IMR-90 (cell line): ENCODE measurements around the gene ATP6AP1. TPM values are rescaled to one million over a fixed set of nuclear protein-coding genes. Genes with fewer than 3 reads are reported as not detected.

Experiments used
- ATAC-seq: fragments of 200-7000 bp; cut with Tn5 transposase; 2 replicates; pipeline ENCODE4 v1.9.1; 2020; ENCODE audit warnings: low read depth, mild to moderate bottlenecking, moderate library complexity
- BruUV-seq: library from RNA; stranded (reverse); fragments of 400-500 nt; replicated peaks from 2 replicates; lab custom pipeline; 2021; lab: Mats Ljungman, UMichigan
- CTCF ChIA-PET: fragments of 300-600 bp; formaldehyde crosslinking; extraction: SDS; loops from one replicate; lab custom pipeline; 2021; ENCODE audit warnings: antibody characterized with exemption; lab: Yijun Ruan, JAX
- POLR2A ChIA-PET: fragments of 300-600 bp; sonication (Branson Sonifier 250); formaldehyde crosslinking; loops from one replicate; lab custom pipeline; 2022; ENCODE audit warnings: antibody characterized with exemption; ENCODE audit not compliant: unreplicated experiment; lab: Charles Lee
- DNase-seq: peaks from one replicate; pipeline ENCODE4 v3.0.0; 2013
- H2AFZ ChIP-seq: replicated peaks from 2 replicates; pipeline ENCODE3; 2013; ENCODE audit warnings: low read length, mild to moderate bottlenecking; ENCODE audit not compliant: poor library complexity
- H2AK5ac ChIP-seq: 2 replicates; pipeline ENCODE4 v1.6.1; 2013; ENCODE audit warnings: low read depth, low read length, inconsistent platforms
- H2AK9ac ChIP-seq: replicated peaks from 2 replicates; pipeline ENCODE3; 2013; ENCODE audit warnings: mild to moderate bottlenecking, low read depth, low read length, moderate library complexity; ENCODE audit not compliant: poor library complexity
- H2BK120ac ChIP-seq: 2 replicates; pipeline ENCODE4 v1.6.1; 2013; ENCODE audit warnings: low read depth, low read length, inconsistent platforms
- H2BK15ac ChIP-seq: 3 replicates; pipeline ENCODE4 v1.6.1; 2013; ENCODE audit warnings: low read depth, low read length, inconsistent platforms
- H2BK20ac ChIP-seq: 2 replicates; pipeline ENCODE4 v1.6.1; 2013; ENCODE audit warnings: low read depth, mild to moderate bottlenecking, inconsistent platforms, low read length, moderate library complexity
- H2BK5ac ChIP-seq: 2 replicates; pipeline ENCODE4 v1.6.1; 2013; ENCODE audit warnings: mild to moderate bottlenecking, low read depth, low read length, inconsistent platforms; ENCODE audit not compliant: poor library complexity, severe bottlenecking
- H3K14ac ChIP-seq: replicated peaks from 2 replicates; pipeline ENCODE4 v1.6.1; 2013; ENCODE audit warnings: low read depth, low read length, inconsistent platforms
- H3K18ac ChIP-seq: 2 replicates; pipeline ENCODE4 v1.6.1; 2013; ENCODE audit warnings: low read depth, low read length, control low read depth
- H3K23ac ChIP-seq: 2 replicates; pipeline ENCODE4 v1.6.1; 2013; ENCODE audit warnings: low read depth, low read length, inconsistent platforms
- H3K27ac ChIP-seq: 2 replicates; pipeline ENCODE4 v1.5.1; 2013; ENCODE audit warnings: mild to moderate bottlenecking, control low read depth, low read length; ENCODE audit not compliant: insufficient read depth
- H3K27me3 ChIP-seq: 2 replicates; pipeline ENCODE4 v1.6.1; 2013; ENCODE audit warnings: low read length; ENCODE audit not compliant: control insufficient read depth, insufficient read depth
- H3K36me3 ChIP-seq: 2 replicates; pipeline ENCODE4 v1.6.1; 2013; ENCODE audit warnings: low read length, mixed read lengths; ENCODE audit not compliant: control insufficient read depth, insufficient read depth
- H3K4ac ChIP-seq: 2 replicates; pipeline ENCODE4 v1.6.1; 2013; ENCODE audit warnings: low read depth, low read length, inconsistent platforms
- H3K4me1 ChIP-seq: 2 replicates; pipeline ENCODE4 v1.6.1; 2013; ENCODE audit warnings: low read length, mixed read lengths; ENCODE audit not compliant: control insufficient read depth, insufficient read depth
- H3K4me2 ChIP-seq: 2 replicates; pipeline ENCODE4 v1.6.1; 2013; ENCODE audit warnings: low read depth, mild to moderate bottlenecking, control low read depth, low read length, moderate library complexity
- H3K4me3 ChIP-seq: 2 replicates; pipeline ENCODE4 v1.5.1; 2013; ENCODE audit warnings: low read depth, mild to moderate bottlenecking, control low read depth, low read length, moderate library complexity; ENCODE audit not compliant: insufficient read depth
- H3K56ac ChIP-seq: 2 replicates; pipeline ENCODE4 v1.6.1; 2013; ENCODE audit warnings: low read length, inconsistent platforms; ENCODE audit not compliant: insufficient read depth; ENCODE audit errors: extremely low read depth
- H3K79me1 ChIP-seq, 2 experiments: 2 replicates each; pipeline ENCODE4 v1.6.1; 2013; ENCODE audit warnings: low read length in 2 of 2, inconsistent platforms in 1 of 2, low read depth in 1 of 2
- H3K9ac ChIP-seq: 2 replicates; pipeline ENCODE4 v1.6.1; 2013; ENCODE audit warnings: low read depth, low read length, control low read depth
- H3K9me1 ChIP-seq: 2 replicates; pipeline ENCODE4 v1.6.1; 2013; ENCODE audit warnings: low read length, inconsistent platforms; ENCODE audit not compliant: insufficient read depth
- H3K9me3 ChIP-seq: 2 replicates; pipeline ENCODE4 v1.6.1; 2013; ENCODE audit warnings: low read length; ENCODE audit not compliant: control insufficient read depth, insufficient read depth
- H4K20me1 ChIP-seq: 2 replicates; pipeline ENCODE4 v1.6.1; 2013; ENCODE audit warnings: low read length, inconsistent platforms; ENCODE audit not compliant: insufficient read depth
- H4K5ac ChIP-seq: 2 replicates; pipeline ENCODE4 v1.6.1; 2013; ENCODE audit warnings: mild to moderate bottlenecking, low read depth, low read length, control low read depth
- H4K8ac ChIP-seq, 2 experiments: 2 replicates each; pipeline ENCODE4 v1.6.1; 2013; ENCODE audit warnings: low read depth in 2 of 2, low read length in 2 of 2, control low read depth in 1 of 2, inconsistent platforms in 1 of 2
- H4K91ac ChIP-seq: 2 replicates; pipeline ENCODE4 v1.6.1; 2013; ENCODE audit warnings: low read depth, low read length, inconsistent platforms; ENCODE audit not compliant: insufficient read depth
- BHLHE40 ChIP-seq: fragments of 150-350 bp; IDR thresholded peaks from 2 replicates; pipeline ENCODE4 v1.6.1; 2016; ENCODE audit warnings: mild to moderate bottlenecking, low read depth, low read length
- CEBPB ChIP-seq: IDR thresholded peaks from 2 replicates; pipeline ENCODE4 v1.6.1; 2012; ENCODE audit warnings: low read depth, low read length, improper control_type of control experiment
- FOS ChIP-seq: fragments of 150-350 bp; IDR thresholded peaks from 2 replicates; pipeline ENCODE4 v1.6.1; 2016; ENCODE audit warnings: low read depth, low read length
- MAFK ChIP-seq: IDR thresholded peaks from 2 replicates; pipeline ENCODE4 v1.6.1; 2012; ENCODE audit warnings: low read depth, low read length, improper control_type of control experiment
- MAZ ChIP-seq: IDR thresholded peaks from 2 replicates; pipeline ENCODE4 v1.6.1; 2012; ENCODE audit warnings: low read depth, mild to moderate bottlenecking, low read length, improper control_type of control experiment, moderate library complexity, borderline replicate concordance
- MXI1 ChIP-seq: IDR thresholded peaks from 2 replicates; pipeline ENCODE4 v1.6.1; 2012; ENCODE audit warnings: low read depth, mild to moderate bottlenecking, low read length, moderate library complexity, borderline replicate concordance
- NFE2L2 ChIP-seq: fragments of 150-350 bp; IDR thresholded peaks from 2 replicates; pipeline ENCODE4 v1.6.1; 2016; ENCODE audit warnings: low read depth, mild to moderate bottlenecking, low read length
- RAD21 ChIP-seq: IDR thresholded peaks from 2 replicates; pipeline ENCODE4 v1.6.1; 2012; ENCODE audit warnings: low read length, improper control_type of control experiment
- RCOR1 ChIP-seq: IDR thresholded peaks from 2 replicates; pipeline ENCODE4 v1.6.1; 2012; ENCODE audit warnings: mild to moderate bottlenecking, low read length, improper control_type of control experiment; ENCODE audit not compliant: insufficient replicate concordance
- SMC3 ChIP-seq: fragments of 150-350 bp; IDR thresholded peaks from 2 replicates; pipeline ENCODE4 v1.6.1; 2016; ENCODE audit warnings: low read depth, mild to moderate bottlenecking, antibody characterized with exemption, low read length, moderate library complexity
- USF2 ChIP-seq: fragments of 150-350 bp; IDR thresholded peaks from 2 replicates; pipeline ENCODE4 v1.6.1; 2017; ENCODE audit warnings: mild to moderate bottlenecking, antibody characterized with exemption, low read length, low read depth
- WGBS, 2 experiments: methylation state at CpG; one replicate each; pipeline versions ENCODE4 v1.1.5 to v1.1.7; 2013; ENCODE audit warnings: missing lambda C conversion rate in 2 of 2; ENCODE audit not compliant: insufficient read length in 1 of 2; ENCODE audit errors: extremely low coverage in 2 of 2; 5-methylcytosine and 5-hydroxymethylcytosine counted together
- dilution Hi-C: fragments of 300-500 bp; cut with HindIII; formaldehyde crosslinking; loops from one replicate; pipeline ENCODE4 v1.14.3; 2018; ENCODE audit warnings: low sequenced_read_pairs; ENCODE audit not compliant: unreplicated experiment
- in situ Hi-C: fragments of 300-500 bp; cut with MboI; formaldehyde crosslinking; loops from 3 replicates; pipeline ENCODE4 v1.14.3; 2019; ENCODE audit warnings: low sequenced_read_pairs, inconsistent platforms, mixed read lengths
- intact Hi-C: fragments of 100-400 bp; cut with micrococcal nuclease; formaldehyde crosslinking; loops from 2 replicates; pipeline ENCODE4 v1.10.0; 2022
- polyA plus RNA-seq, 3 experiments: library from polyadenylated mRNA; depleted of rRNA; stranded (reverse); fragments of >200 nt; gene quantifications; 2 replicates each; pipeline ENCODE4 v1.2.3, GENCODE V29; 2012; ENCODE audit warnings: low replicate concordance in 1 of 3
- total RNA-seq: library from RNA; depleted of rRNA; stranded (reverse); fragments of >200 nt; gene quantifications from 2 replicates; pipeline ENCODE4 v1.2.3, GENCODE V29; 2012
- TF ChIP-seq, protein P1 (sequence below): conservative IDR thresholded peaks from 2 replicates; pipeline ENCODE4 v1.5.1; 2012; ENCODE audit warnings: mild to moderate bottlenecking, low read depth, low read length, improper control_type of control experiment

The ATP6AP1 gene
- total and polyA plus RNA-seq, 2 of the 4 experiments (the other 2 are of a cell fraction), result 13.8 to 96.7 TPM

DNA sequence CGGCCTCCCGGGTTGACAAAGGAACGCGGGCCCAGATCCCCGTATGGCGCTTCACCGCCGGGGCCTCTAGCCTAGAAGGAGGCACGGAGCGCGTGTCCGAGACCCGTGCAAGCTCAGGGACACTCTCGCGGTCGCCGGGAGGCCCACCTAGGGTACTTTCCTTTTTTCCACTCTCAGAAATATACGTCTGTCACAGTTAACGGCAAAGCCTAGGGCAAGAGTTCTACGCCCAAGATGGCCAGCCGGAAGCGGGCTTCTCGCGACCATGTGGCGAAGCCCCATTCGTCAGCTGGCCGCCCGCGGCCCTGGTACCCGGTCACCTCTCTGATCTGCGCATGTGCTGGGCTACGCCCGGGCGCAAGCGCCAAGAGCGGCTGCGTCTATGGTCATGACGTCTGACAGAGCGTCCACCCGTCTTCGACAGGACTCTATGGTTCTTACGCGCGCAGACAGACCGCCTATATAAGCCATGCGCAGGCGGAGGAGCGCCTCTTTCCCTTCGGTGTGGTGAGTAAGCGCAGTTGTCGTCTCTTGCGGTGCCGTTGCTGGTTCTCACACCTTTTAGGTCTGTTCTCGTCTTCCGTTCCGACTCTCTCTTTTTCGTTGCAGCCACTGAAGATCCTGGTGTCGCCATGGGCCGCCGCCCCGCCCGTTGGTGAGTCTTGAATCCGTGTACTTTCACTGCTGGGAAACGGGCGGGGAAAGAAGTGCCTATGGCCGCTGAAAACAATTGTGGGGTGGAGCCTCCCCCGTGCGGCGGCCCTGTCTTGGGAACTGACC lies 30.4 kb upstream of the ATP6AP1 start, which contains the start of gene RPL10:
Gene RPL10, plus strand, starts transcription at position 490 of the 780 bp plus-strand sequence. Its CDS starts 143 bp downstream, at position 633.
- H3K27ac ChIP-seq, result peak within 1 kb of the TSS; percentile 91
- peak; percentile 74 for ATAC-seq
- in situ Hi-C loops, result no loop called here
- TF ChIP-seq USF2 (peak; percentile 49; the same call in 1 of the 2 replicates), MAZ (no peak; the same call in 1 of the 2 replicates), FOS (no peak), BHLHE40 (no peak), RCOR1 (no peak), MAFK (no peak), CEBPB (no peak), MXI1 (0 out of 2 replicates have a peak, but pooled peaks have one; percentile 12), SMC3 (no peak), NFE2L2 (0 out of 2 replicates have a peak, but pooled peaks have one; percentile 6), RAD21 (no peak)
- TF ChIP-seq, protein P1, sequence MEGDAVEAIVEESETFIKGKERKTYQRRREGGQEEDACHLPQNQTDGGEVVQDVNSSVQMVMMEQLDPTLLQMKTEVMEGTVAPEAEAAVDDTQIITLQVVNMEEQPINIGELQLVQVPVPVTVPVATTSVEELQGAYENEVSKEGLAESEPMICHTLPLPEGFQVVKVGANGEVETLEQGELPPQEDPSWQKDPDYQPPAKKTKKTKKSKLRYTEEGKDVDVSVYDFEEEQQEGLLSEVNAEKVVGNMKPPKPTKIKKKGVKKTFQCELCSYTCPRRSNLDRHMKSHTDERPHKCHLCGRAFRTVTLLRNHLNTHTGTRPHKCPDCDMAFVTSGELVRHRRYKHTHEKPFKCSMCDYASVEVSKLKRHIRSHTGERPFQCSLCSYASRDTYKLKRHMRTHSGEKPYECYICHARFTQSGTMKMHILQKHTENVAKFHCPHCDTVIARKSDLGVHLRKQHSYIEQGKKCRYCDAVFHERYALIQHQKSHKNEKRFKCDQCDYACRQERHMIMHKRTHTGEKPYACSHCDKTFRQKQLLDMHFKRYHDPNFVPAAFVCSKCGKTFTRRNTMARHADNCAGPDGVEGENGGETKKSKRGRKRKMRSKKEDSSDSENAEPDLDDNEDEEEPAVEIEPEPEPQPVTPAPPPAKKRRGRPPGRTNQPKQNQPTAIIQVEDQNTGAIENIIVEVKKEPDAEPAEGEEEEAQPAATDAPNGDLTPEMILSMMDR, result no peak

More for the DNA sequence above, 30.4 kb upstream of the ATP6AP1 start, which contains the start of gene RPL10:
- Histone ChIP-seq H3K79me1 (peaks cover 4 to 24% of the 10 kb centered on the region in 2 experiments; a peak in 3 of 4 replicates), H3K23ac (peak within 1 kb of the TSS; percentile 96), H3K4me2 (peak within 1 kb of the TSS; percentile 93), H3K9ac (peak within 1 kb of the TSS; percentile 97), H4K20me1 (peaks cover 44% of the 10 kb centered on the region), H2BK120ac (peak within 1 kb of the TSS; percentile 76; the same call in 1 of the 2 replicates), H2AK5ac (peak within 1 kb of the TSS; percentile 97), H3K9me1 (no peaks in the 10 kb centered on the region), H2AFZ (peak within 1 kb of the TSS; percentile 90), H4K8ac (peak within 1 kb of the TSS; percentile 79 to 98), H3K9me3 (no peaks in the 10 kb centered on the region), H3K18ac (peak within 1 kb of the TSS; percentile 63), H2BK20ac (no peak within 1 kb of the TSS), H3K4me3 (peak within 1 kb of the TSS; percentile 64), H3K36me3 (peaks cover 21% of the 10 kb centered on the region), H2BK5ac (peak within 1 kb of the TSS; percentile 89), H2AK9ac (peak within 1 kb of the TSS; percentile 99), H4K5ac (peak within 1 kb of the TSS; percentile 86), H3K27me3 (no peaks in the 10 kb centered on the region), H3K56ac (peak within 1 kb of the TSS; percentile 91), H3K14ac (peak within 1 kb of the TSS; percentile 99), H3K4ac (peak within 1 kb of the TSS; percentile 96), H2BK15ac (peak within 1 kb of the TSS; percentile 6; the same call in 1 of the 3 replicates), H3K4me1 (0 out of 2 replicates have a peak, but pooled peaks cover 2% of the 10 kb centered on the region), H4K91ac (peak within 1 kb of the TSS; percentile 95)
- DNase-seq, result peak; percentile 97
- 45% methylated on average over 29 of the region's 69 CpGs; no CpG with 5 or more reads in 1 of the 2 experiments for WGBS, 2 experiments
- intact Hi-C loops, result no loop called here
- dilution Hi-C loops, result no loop called here
- no TSS peak for BruUV-seq
- ChIA-PET POLR2A (interaction anchor here (0.6 to 1.0 kb wide), 5 partner anchors 9 to 80 kb away, joined by 3 to 8 read pairs (median 4); partner anchors contain the start of gene FLNA), CTCF (interaction anchor here (0.6 to 1.1 kb wide), 2 partner anchors 13 to 15 kb away, joined by 3 read pairs; no protein-coding TSS in a partner anchor)
